HG02678 (cell line): Measurements from ENCODE around the gene PNPLA3.
"Not testable (repeated sequence)": the region's sequence is repeated elsewhere in the genome, so short reads cannot be mapped to it uniquely, and the experiment has no call there.

Source experiments
- ATAC-seq: cut with Tn5 transposase; IDR thresholded peaks from one replicate; pipeline ENCODE4 v1.9.1; 2021; ENCODE audit warnings: mild to moderate bottlenecking, moderate library complexity; ENCODE audit not compliant: unreplicated experiment

Gene PNPLA3

GRCh38 chr22:43889860-43890253 lies 33.7 kb upstream of the PNPLA3 start:
- ATAC-seq: no peak

DNA sequence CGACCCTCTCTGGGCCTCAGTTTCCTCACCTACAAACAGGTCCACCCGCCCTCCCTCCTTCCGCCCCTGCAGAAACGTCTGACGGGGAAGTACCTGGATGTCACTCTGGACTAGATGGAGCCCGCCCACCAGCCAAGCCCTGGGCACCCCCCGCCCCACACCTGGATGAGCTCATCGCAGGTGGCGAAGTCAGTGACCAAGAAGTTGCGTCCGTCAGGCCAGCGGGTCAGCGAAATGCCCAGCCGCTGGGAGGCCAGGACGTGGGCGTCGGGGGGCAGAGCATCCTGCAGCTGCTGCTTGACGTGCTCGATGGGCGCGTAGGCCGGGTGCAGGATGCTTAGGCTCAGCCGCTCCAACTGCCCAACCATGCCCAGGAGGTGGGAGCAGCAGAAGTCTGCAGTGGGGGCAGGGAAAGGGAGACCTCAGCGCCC lies 32.7 kb upstream of the PNPLA3 start:
- no peak for ATAC-seq

- no peak for ATAC-seq
These were observed 32.0 kb upstream of the PNPLA3 start, which contains the start of gene PNPLA5 for GRCh38 chr22:43891360-43892182. TSS of gene PNPLA5 (minus strand) at chr22:43892013. CDS start at chr22:43891880, 133 bp downstream.

DNA sequence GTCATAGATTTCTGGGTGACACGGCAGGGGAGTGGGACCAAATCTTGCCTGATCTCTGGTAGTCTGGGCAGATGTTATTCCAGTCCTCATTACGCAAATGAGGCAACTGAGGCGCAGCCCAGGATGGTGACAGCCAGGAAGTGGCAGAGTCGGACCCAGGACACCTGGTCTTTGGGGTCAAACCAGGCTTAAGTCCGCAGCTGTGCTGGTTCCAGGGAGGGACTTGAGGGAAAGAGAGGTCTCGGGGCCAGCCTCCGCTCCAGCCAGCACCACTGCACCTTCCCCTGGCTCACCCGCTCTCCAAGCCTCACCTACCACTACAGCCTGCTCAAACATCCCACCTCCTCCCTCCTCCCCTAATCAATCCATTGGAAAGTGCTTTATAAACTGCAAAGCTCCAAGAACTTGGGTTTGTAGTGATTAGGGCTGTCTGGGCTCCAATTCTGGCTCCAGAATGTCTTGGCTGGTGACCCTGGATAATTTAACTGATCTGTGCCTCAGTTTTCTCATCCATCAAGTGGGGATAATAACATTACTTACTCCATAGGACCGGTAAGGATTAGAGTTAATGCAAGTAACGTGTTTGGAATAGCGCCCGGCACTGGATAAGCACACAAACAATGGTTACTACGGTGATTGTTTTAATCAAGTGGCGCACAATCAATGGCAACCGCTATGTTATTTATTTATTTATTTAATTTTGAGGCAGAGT lies 31.3 kb upstream of the PNPLA3 start:
- ATAC-seq: no peak

DNA sequence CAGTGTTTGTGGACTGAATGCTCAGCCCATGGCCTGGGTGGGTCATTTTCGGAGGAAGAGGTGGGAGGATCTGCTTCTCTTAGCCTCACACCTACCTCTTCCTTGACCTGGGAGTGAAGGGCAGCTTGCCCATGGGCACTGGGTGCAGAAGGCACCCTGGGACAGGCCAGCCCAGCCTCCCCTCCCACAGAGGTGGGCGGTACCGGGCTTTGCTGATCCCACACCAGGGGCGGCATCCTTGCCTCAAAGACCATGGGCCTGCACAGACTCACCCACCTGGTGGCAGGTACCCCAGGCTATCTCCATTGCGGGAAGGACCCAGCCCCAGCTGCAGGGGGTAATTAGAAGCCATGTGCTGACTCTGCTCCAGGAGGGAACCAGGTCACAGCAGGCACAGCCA lies 30.3 kb upstream of the PNPLA3 start:
- ATAC-seq: no peak

DNA sequence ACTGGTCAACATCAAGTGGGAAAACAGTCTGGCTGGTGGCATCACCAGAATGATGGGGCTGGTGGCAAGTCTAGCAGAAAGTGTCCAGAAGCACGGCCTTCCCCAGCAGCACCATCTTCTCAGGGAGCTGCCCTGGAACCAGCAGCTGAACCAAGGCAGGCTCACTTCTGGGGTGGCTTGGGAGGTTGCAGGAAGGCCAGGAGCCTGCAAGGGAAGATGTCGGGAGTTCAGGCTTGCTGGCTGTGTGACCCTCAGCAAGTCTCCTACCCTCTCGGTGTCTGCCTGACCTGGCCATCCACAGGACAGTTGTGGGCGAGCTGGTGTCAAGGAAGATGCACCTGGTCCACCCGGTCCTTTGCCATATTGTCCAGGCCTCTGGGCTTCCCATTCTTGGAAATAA lies 29.5 kb upstream of the PNPLA3 start:
- ATAC-seq: no peak

DNA sequence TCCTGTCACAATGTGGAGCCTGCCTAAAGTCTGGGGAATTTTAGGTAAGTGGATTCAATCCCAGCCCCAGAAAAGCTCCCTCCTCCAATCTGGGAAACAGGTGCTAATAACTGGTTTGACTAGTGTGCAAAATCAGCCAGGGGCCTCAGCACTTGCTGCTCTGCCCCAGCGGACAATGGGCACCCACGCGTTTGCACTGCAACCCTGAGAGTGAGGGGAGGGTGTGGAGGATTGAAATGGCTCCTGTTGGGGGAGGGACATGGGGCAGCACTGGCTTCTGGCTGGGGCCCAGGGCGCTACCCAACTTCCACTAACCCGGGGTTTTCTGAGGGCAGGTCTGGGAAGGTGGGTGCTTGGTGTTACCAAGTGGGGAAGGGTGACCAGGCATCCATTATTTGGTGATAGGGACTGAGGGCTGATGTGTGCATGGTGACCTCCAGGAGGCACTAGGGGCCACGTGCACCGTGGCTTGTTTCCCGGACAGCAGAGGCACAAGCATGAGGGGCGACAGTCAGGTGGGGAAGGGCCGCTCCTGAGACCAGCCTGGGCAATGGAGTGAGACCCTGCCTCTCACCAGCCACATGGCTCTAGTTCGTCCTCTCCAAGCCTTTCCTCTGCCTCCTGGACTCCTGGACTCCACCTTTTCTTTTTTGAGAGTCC lies 27.5 kb upstream of the PNPLA3 start:
- ATAC-seq: no peak

GRCh38 chr22:43897751-43898261 lies 25.8 kb upstream of the PNPLA3 start:
- no peak for ATAC-seq

- no peak for ATAC-seq
These were observed 23.4 kb upstream of the PNPLA3 start for GRCh38 chr22:43900206-43900605.

DNA sequence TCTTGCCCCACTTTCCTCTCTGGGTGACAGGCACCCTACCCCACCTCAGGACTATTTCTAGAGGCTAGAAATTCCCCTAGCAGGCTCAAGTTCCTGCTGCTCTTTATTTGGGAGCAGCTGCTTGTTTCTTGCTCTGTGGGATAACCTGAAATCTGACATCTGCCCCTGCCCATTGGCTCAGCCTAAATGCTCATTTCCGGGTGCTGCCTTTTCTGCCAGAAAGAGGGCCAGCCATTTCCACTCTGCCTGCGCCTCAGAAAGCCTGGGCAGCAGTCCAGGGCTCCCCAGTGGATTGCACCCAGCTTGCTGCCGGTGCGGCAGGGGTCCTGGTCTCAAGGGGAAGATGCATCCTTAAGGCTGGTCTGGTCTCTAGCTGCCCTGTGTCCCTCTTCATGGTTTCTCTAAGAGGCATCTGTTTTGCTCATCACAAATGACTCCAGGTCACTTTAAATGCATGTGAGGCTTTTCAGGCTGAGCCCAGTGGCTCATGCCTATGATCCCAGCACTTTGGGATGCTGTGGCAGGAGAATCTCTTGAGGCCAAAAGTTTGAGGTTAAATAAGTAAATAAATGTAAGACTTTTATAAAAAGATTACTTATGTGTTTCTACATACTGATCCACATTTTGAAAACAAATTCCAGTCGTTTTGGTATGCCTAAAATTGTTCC lies 21.5 kb upstream of the PNPLA3 start:
- no peak for ATAC-seq

GRCh38 chr22:43903033-43903432 lies 20.6 kb upstream of the PNPLA3 start:
- not testable (repeated sequence) for ATAC-seq

DNA sequence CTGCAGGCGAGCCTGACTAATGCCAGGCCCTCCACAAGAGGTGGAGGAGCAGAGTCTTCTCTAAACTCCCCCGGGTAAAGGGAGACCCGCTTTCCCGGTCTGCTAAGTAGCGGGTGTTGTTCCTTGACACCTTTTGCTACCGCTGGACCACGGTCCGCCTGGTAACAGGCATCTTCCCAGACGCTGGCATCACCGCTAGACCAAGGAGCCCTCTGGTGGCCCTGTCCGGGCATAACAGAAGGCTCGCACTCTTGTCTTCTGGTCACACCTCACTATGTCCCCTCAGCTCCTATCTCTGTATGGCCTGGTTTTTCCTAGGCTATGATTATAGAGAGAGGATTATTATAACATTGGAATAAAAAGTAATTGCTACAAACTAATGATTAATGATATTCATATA lies 19.2 kb upstream of the PNPLA3 start:
- ATAC-seq: not testable (repeated sequence)

- no peak for ATAC-seq
These were observed 17.9 kb upstream of the PNPLA3 start for GRCh38 chr22:43905681-43906080.

DNA sequence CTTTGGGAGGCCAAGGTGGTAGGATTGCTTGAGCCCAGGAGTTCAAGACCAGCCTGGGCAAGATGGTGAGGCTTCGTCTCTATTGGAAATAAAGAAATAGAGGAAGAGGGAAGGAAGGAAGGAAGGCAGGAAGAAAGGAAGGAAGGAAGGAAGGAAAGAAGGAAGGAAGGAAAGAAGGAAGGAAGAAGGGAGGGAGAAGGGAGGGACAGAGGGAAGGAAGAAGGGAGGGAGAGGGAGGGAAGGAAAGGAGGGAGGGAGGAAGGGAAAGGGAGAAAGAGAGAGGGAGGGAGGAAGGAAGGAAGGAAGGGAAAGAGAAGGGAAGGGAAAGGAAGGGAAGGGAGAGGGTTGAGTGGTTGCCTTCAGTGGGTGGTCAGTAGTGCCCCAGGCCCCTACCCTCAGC lies 13.9 kb upstream of the PNPLA3 start:
- ATAC-seq: no peak

DNA sequence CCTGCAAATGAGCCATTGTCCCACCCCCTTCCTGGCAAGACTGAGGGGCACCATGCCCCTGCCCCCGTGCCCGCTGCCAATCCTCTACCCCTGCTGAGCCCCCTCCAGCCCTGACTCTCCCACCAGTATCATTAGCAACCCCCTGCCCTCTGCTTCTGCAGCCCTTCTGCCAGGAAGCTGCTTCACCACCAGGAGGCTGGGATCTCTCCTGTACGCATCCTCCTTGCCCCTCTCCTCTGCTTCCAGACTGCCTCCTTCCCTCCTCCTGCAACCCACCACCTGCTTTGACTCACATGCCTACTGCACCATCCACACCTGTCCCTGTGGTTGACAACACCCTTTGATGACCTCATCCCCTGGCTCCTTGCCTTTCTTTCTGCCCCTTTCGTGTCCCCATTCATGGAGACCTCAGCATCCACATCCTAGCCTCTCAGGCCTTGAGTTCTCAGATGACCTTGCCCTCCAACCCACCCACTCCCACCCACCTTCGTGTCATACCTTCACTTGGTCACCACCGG lies 13.4 kb upstream of the PNPLA3 start:
- no peak for ATAC-seq

DNA sequence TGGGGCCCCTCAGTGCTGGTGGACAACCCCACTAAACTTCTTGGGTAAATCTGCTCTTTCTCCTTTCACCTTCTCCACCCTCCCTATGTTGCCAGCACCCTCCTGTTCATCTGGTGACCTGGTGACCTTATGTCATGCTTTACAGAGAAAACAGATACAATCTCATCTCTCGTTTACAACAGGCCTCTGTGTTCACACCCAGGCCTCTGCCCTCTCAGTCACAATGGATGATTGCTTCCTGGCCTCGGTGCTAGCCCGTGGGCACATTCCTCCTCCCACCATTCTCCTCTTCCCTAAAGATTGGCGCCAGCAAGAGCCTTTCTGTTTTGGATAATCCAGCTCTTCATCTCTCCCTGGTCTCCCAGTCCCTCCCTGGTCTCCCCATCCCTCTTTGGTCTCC lies 12.3 kb upstream of the PNPLA3 start:
- ATAC-seq: no peak

DNA sequence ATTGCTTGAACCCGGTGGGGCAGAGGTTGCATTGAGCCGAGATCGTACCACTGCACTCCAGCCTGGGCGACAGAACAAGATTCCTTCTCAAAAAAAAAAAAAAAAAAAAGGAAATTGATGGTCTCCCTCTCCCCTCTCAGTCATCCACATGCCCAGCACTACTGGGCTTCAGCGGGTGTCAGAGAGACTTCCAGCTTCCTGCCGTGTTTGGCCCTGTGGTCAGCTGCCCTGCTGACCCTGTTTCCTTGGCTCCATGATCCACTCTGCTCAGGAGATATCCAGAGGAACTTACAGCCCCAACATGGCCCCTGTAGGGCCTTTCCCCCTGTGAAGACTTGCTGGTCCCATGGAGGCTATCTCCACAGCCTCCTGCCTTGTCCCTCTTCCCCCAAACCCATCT lies 6.1 kb upstream of the PNPLA3 start:
- ATAC-seq: no peak

DNA sequence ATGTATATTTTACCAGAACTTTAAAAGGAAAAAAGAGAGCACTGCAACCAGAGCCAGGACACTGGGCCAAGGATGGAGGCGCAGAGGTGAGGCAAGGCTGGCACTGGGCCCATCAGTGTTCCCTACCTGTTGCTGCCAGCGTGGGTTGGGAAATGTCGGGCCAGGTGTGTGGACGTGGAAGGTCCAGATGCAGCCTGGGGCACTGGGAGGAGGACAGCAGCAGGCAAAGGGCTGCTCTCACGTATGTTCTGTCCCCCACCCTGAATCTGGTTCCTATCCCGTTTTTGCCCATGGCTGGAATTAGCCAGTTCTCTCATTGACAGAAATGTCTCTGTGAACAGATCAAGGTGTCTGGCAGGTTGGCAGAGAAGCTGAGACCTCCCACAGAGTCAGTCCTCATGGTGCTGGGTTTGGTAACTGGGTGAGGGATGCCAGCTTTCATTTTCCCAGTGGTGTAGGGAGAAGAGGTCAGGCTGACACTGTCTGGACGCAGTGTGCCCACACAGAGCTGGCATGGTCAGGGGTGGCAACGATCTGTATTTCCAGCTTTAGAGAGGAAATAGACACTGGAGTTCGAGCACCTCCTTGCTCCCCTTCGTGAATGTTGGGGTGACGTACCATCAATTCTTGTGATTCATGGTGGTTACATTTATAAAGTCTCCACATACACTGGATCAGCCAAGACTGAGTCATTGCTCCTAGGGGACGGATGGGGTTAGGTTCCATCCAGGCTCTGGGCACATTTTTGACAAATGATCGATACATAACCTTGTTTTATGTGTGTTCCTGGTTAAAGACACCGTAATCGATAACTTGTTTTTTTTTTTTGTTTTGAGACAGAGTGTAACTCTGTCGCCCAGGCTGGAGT lies 4.3 kb upstream of the PNPLA3 start:
- ATAC-seq: no peak

DNA sequence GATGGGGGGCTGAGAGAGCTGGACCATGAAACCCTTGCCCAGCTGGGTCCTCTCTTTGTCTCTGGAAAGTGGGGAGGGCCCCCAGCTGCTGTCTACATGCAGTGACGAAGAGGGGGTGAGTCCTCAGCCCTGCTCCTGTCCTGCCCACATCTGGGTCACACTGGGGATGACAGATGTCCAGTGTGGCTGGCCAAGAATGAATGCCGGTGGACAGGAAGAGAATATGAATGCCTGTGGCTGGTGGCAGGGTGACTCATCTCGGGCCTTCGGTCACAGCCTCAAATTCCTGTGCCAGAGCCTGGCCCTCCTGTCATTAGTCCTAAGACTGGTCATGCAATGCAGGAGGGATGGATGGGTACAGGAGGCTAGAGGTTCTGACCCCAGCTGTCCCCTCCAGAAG lies 2.2 kb upstream of the PNPLA3 start:
- ATAC-seq: no peak

GRCh38 chr22:43922123-43922522 lies 1.5 kb upstream of the PNPLA3 start:
- ATAC-seq: no peak
